22Rv1 (cell line): ENCODE measurements around the gene ADA.

Experiments used
- H3K27ac ChIP-seq: fragments of 450-650 bp; 2 replicates; pipeline ENCODE4 v1.5.1; 2017
- CTCF ChIP-seq: fragments of 450-650 bp; IDR thresholded peaks from 2 replicates; pipeline ENCODE4 v1.5.1; 2017; ENCODE audit warnings: mild to moderate bottlenecking
- ZFX ChIP-seq: fragments of 450-650 bp; IDR thresholded peaks from 2 replicates; pipeline ENCODE4 v1.6.1; 2017; ENCODE audit warnings: antibody characterized with exemption, borderline replicate concordance

The ADA gene

GRCh38 chr20:44597930-44598329, 53.6 kb downstream of the ADA start:
- no peak overlapping the region for H3K27ac ChIP-seq
- TF ChIP-seq CTCF (no peak), ZFX (no peak)

GRCh38 chr20:44597516-44597915, 54.0 kb downstream of the ADA start:
- H3K27ac ChIP-seq: no peak overlapping the region
- no peak for TF ChIP-seq CTCF
- TF ChIP-seq ZFX: no peak

GRCh38 chr20:44596876-44597275, 54.6 kb downstream of the ADA start:
- no peak overlapping the region for H3K27ac ChIP-seq
- TF ChIP-seq CTCF (no peak), ZFX (no peak)

- no peak for TF ChIP-seq ZFX
- TF ChIP-seq CTCF: no peak
- no peak overlapping the region for H3K27ac ChIP-seq
Measured at GRCh38 chr20:44596010-44596409, 55.5 kb downstream of the ADA start.

- TF ChIP-seq ZFX (no peak), CTCF (no peak)
- H3K27ac ChIP-seq: no peak overlapping the region
Measured at GRCh38 chr20:44594730-44595129, 56.8 kb downstream of the ADA start.

GRCh38 chr20:44593751-44594150, 57.7 kb downstream of the ADA start:
- no peak overlapping the region for H3K27ac ChIP-seq
- no peak for TF ChIP-seq ZFX
- TF ChIP-seq CTCF: no peak

- no peak overlapping the region for H3K27ac ChIP-seq
- TF ChIP-seq CTCF (no peak), ZFX (no peak)
Measured at GRCh38 chr20:44592366-44592765, 59.1 kb downstream of the ADA start.
